Endothelial cell of umbilical vein (primary cell): ENCODE data around the gene IL12B. TPM values are rescaled to one million over a fixed set of nuclear protein-coding genes. Genes with fewer than 3 reads are reported as not detected.

Source experiments
- BruUV-seq: library from RNA; stranded (reverse); fragments of 400-500 nt; replicated peaks from 2 replicates; lab custom pipeline; 2021; lab: Mats Ljungman, UMichigan
- CTCF ChIA-PET: fragments of 300-600, 350-600 bp; sonication (Branson Sonifier 250); formaldehyde crosslinking; loops from one replicate; lab custom pipeline; 2021; ENCODE audit warnings: antibody characterized with exemption, inconsistent platforms; lab: Charles Lee
- POLR2A ChIA-PET: fragments of 300-600, 350-600 bp; sonication (Branson Sonifier 250); formaldehyde crosslinking; loops from one replicate; lab custom pipeline; 2021; ENCODE audit warnings: antibody characterized with exemption, inconsistent platforms; lab: Charles Lee
- DNase-seq: peaks from one replicate; pipeline ENCODE4 v3.0.0-alpha.2; 2011; ENCODE audit warnings: low read depth, low spot score
- FAIRE-seq: peaks from 2 replicates; lab custom pipeline; 2011; peaks lifted over from hg19 to GRCh38; lab: Jason Lieb, UNC
- H2AFZ ChIP-seq: 2 replicates; pipeline ENCODE4 v1.6.0; 2012; ENCODE audit warnings: low read depth, low read length, control low read depth, inconsistent platforms
- H3K27ac ChIP-seq: 2 replicates; pipeline ENCODE4 v1.5.1; 2011; ENCODE audit warnings: low read depth, mild to moderate bottlenecking, control low read depth, low read length, moderate library complexity; ENCODE audit not compliant: insufficient read depth
- H3K27me3 ChIP-seq, 2 experiments: 2 replicates each; pipeline versions ENCODE4 v1.6.0 to v1.6.1; 2011; ENCODE audit warnings: low read length in 2 of 2, mixed read lengths in 1 of 2; ENCODE audit not compliant: control insufficient read depth in 2 of 2, insufficient read depth in 2 of 2
- H3K36me3 ChIP-seq, 2 experiments: 2 replicates in 1 of 2; 3 replicates in 1 of 2; pipeline ENCODE4 v1.5.1; 2011; ENCODE audit warnings: low read length in 2 of 2, mild to moderate bottlenecking in 1 of 2, moderate library complexity in 1 of 2; ENCODE audit not compliant: control insufficient read depth in 2 of 2, insufficient read depth in 2 of 2; ENCODE audit errors: extremely low read depth in 1 of 2
- H3K4me1 ChIP-seq: 3 replicates; pipeline ENCODE4 v1.5.1; 2011; ENCODE audit warnings: mild to moderate bottlenecking, low read length; ENCODE audit not compliant: control insufficient read depth, insufficient read depth; ENCODE audit errors: extremely low read depth
- H3K4me2 ChIP-seq: 2 replicates; pipeline ENCODE4 v1.6.1; 2011; ENCODE audit warnings: low read length, control low read depth, mixed read lengths; ENCODE audit not compliant: insufficient read depth
- H3K4me3 ChIP-seq, 3 experiments: fragments of 200-600 bp in 1 of 3; sonication (generic), shearing (Covaris generic) in 1 of 3; replicated peaks in 1 of 3; 2 replicates each; pipeline ENCODE4 v1.5.1; 2011 to 2016; ENCODE audit warnings: control low read depth in 3 of 3, low read length in 3 of 3, mild to moderate bottlenecking in 2 of 3, inconsistent platforms in 1 of 3, low read depth in 1 of 3, moderate library complexity in 1 of 3; ENCODE audit not compliant: insufficient read depth in 1 of 3
- H3K79me2 ChIP-seq: 2 replicates; pipeline ENCODE4 v1.6.0; 2012; ENCODE audit warnings: low read length, inconsistent platforms; ENCODE audit not compliant: control insufficient read depth, insufficient read depth
- H3K9ac ChIP-seq: replicated peaks from 2 replicates; pipeline ENCODE3; 2011; ENCODE audit warnings: low read length, control low read depth; ENCODE audit not compliant: insufficient read depth; ENCODE audit errors: extremely low read depth
- H3K9me1 ChIP-seq: replicated peaks from 3 replicates; pipeline ENCODE4 v1.6.0; 2011; ENCODE audit warnings: mild to moderate bottlenecking, low read length; ENCODE audit not compliant: control insufficient read depth, insufficient read depth; ENCODE audit errors: extremely low read depth
- H3K9me3 ChIP-seq: replicated peaks from 2 replicates; pipeline ENCODE4 v1.5.1; 2012; ENCODE audit warnings: low read length, inconsistent platforms; ENCODE audit not compliant: control insufficient read depth, insufficient read depth
- H4K20me1 ChIP-seq: replicated peaks from 2 replicates; pipeline ENCODE3; 2011; ENCODE audit warnings: mild to moderate bottlenecking, low read length; ENCODE audit not compliant: control insufficient read depth, insufficient read depth; ENCODE audit errors: extremely low read depth
- CTCF ChIP-seq, 2 donors: IDR thresholded peaks; 1 replicate in 1 of 2; 2 replicates in 1 of 2; pipeline ENCODE4 v1.5.1; 2011; ENCODE audit warnings: low read length in 2 of 2, mild to moderate bottlenecking in 2 of 2, moderate library complexity in 2 of 2, control low read depth in 1 of 2, inconsistent platforms in 1 of 2, low read depth in 1 of 2; ENCODE audit not compliant: insufficient read depth in 1 of 2; ENCODE audit errors: extremely low read depth in 1 of 2
- EZH2 ChIP-seq: IDR thresholded peaks from 2 replicates; pipeline ENCODE4 v1.6.1; 2012; ENCODE audit warnings: borderline replicate concordance, low read depth, mild to moderate bottlenecking, moderate library complexity, low read length, inconsistent platforms; ENCODE audit not compliant: severe bottlenecking
- FOS ChIP-seq: IDR thresholded peaks from 2 replicates; pipeline ENCODE4 v1.6.1; 2011; ENCODE audit warnings: mild to moderate bottlenecking, low read length, moderate library complexity, borderline replicate concordance; ENCODE audit not compliant: insufficient read depth
- GATA2 ChIP-seq: IDR thresholded peaks from 2 replicates; pipeline ENCODE4 v1.7.0; 2011; ENCODE audit warnings: low read depth, mild to moderate bottlenecking, moderate library complexity, mixed read lengths, low read length; ENCODE audit not compliant: insufficient read length, insufficient read depth
- JUN ChIP-seq: IDR thresholded peaks from 2 replicates; pipeline ENCODE4 v1.6.1; 2011; ENCODE audit warnings: borderline replicate concordance, low read depth; ENCODE audit not compliant: insufficient read length, insufficient read depth
- MAX ChIP-seq: IDR thresholded peaks from 2 replicates; pipeline ENCODE4 v1.6.1; 2011; ENCODE audit not compliant: insufficient read depth, insufficient read length
- POLR2AphosphoS5 ChIP-seq: IDR thresholded peaks from 2 replicates; pipeline ENCODE4 v1.6.1; 2012; ENCODE audit warnings: low read depth, mild to moderate bottlenecking, control low read depth, low read length, moderate library complexity; ENCODE audit not compliant: insufficient read depth
- dilution Hi-C: fragments of 300-500 bp; cut with MboI; formaldehyde crosslinking; loops from one replicate; pipeline ENCODE4 v1.15.0; 2019; ENCODE audit warnings: low sequenced_read_pairs; ENCODE audit not compliant: extremely low pct_ligation_motif_present
- intact Hi-C: fragments of 100-400 bp; cut with micrococcal nuclease; formaldehyde crosslinking; loops from one replicate; pipeline ENCODE4 v1.10.0; 2022
- polyA plus RNA-seq, 4 experiments: library from polyadenylated mRNA; depleted of rRNA in 3 of 4; stranded (reverse) in 3 of 4; unstranded in 1 of 4; fragments of >200 nt; gene quantifications; 2 replicates each; pipeline versions ENCODE4 v1.2.1 to v1.2.3, GENCODE V29; 2011 to 2012; ENCODE audit warnings: missing spikeins in 1 of 4
- total RNA-seq: library from RNA; stranded (reverse); gene quantifications from 2 replicates; pipeline ENCODE4 v1.2.3, GENCODE V29; 2021

The IL12B gene
- total and polyA plus RNA-seq, 2 donors (not counting 3 experiments of a cell fraction or from before 2014, with no cell fraction given): not detected

DNA sequence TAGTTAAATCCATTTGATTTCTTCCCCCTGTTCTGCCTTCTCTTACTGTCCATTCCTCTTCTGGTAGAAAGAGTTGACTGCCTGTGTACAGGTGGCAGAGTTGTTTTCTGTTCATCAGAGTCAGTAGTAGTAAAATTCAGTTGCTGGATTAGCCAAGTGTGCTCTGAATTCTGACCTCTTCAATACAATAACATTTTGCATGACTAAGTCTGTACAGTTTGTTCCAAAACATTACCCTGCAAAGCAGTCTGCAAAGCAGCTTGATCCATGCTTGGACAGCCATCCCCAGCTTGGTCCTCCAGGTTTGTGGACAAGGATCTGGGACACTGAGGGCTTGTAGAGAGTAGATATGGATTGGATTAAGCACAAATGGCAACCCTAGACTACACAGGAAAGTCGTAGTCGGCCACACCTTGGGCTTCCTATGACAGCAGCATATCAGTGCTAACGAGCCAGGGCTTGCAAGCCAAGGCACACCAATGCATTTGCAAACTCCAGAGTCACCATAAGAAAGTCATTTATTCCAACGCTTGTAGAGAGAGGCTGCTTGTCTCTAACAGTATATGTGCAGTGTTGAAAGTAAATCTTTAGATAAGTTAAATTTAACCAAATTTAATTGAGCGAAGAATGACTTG lies 25.2 kb downstream of the IL12B start:
- TF ChIP-seq POLR2AphosphoS5 (no peak), JUN (no peak), FOS (no peak), MAX (no peak)
- Histone ChIP-seq H2AFZ (no peak overlapping the region), H3K9ac (no peak overlapping the region), H3K79me2 (no peaks in the 10 kb centered on the region), H3K27ac (no peak overlapping the region), H3K9me3 (no peaks in the 10 kb centered on the region), H3K4me3 (no peak overlapping the region), H3K36me3 (no peaks in the 10 kb centered on the region), H3K27me3 (peaks cover 3 to 19% of the 10 kb centered on the region in 2 experiments), H3K9me1 (no peaks in the 10 kb centered on the region), H3K4me1 (no peaks in the 10 kb centered on the region), H3K4me2 (no peak overlapping the region), H4K20me1 (no peaks in the 10 kb centered on the region)
- intact Hi-C loops (no loop called here), dilution Hi-C loops (no loop called here)
- ChIA-PET CTCF (interaction anchor here (1.2 to 1.4 kb wide), 2 partner anchors 11 to 148 kb away, joined by 4 to 5 read pairs; no protein-coding TSS in a partner anchor), POLR2A (no interaction called here)
- DNase-seq: no peak
- no TSS peak for BruUV-seq
- FAIRE-seq: no peak

DNA sequence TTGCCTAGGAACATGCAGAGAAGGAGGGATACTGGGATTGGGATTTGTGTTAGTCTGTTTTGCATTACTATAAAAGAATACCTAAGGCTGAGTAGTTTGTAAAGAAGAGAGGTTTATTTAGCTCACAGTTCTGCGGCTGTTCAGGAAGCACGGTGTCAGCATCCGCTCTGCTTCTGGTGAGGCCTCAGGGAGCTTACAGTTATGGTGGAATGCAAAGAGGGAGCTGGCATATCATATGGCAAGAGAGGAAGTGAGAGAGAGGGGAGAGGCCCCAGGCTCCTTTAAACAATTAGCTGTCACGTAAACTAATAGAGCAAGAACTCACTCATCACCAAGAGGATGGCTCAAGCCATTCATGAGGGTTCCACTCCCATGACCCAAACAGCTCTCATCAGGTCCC lies 27.0 kb downstream of the IL12B start:
- ChIA-PET POLR2A (no interaction called here), CTCF (no interaction called here)
- Histone ChIP-seq H3K4me3 (no peak overlapping the region), H3K27me3 (peaks cover 0 to 4% of the 10 kb centered on the region in 2 experiments), H3K36me3 (no peaks in the 10 kb centered on the region), H4K20me1 (no peaks in the 10 kb centered on the region), H2AFZ (no peak overlapping the region), H3K9me1 (no peaks in the 10 kb centered on the region), H3K9me3 (no peaks in the 10 kb centered on the region), H3K9ac (no peak overlapping the region), H3K27ac (no peak overlapping the region), H3K79me2 (no peaks in the 10 kb centered on the region), H3K4me2 (no peak overlapping the region), H3K4me1 (no peaks in the 10 kb centered on the region)
- DNase-seq (no peak), FAIRE-seq (no peak)
- no TSS peak for BruUV-seq
- dilution Hi-C loops: no loop called here
- intact Hi-C loops: no loop called here
- TF ChIP-seq GATA2: no peak
- no peak for TF ChIP-seq MAX
- TF ChIP-seq CTCF (IDR thresholded peaks at IDR 0.05; ENCODE audit: extremely low read depth in 1 of 2, insufficient read depth in 1 of 2, low read depth in 1 of 2, low read length in 2 of 2): no peak
- no peak for TF ChIP-seq EZH2
- no peak for TF ChIP-seq POLR2AphosphoS5
- TF ChIP-seq JUN: no peak
